HTR-8/SVneo (cell line): ENCODE data around the gene RIOK1.
A peak's percentile ranks its signal among the peaks of the same experiment; 100 is the strongest.
"Not testable (repeated sequence)": the region's sequence is repeated elsewhere in the genome, so short reads cannot be mapped to it uniquely, and the experiment has no call there.

Source experiments
- DNase-seq: peaks from one replicate; pipeline ENCODE4 v3.0.0; 2011; ENCODE audit warnings: low spot score, mixed read lengths; ENCODE audit not compliant: insufficient read length
- FAIRE-seq: peaks from 2 replicates; lab custom pipeline; 2011; peaks lifted over from hg19 to GRCh38; lab: Jason Lieb, UNC

The RIOK1 gene

DNA sequence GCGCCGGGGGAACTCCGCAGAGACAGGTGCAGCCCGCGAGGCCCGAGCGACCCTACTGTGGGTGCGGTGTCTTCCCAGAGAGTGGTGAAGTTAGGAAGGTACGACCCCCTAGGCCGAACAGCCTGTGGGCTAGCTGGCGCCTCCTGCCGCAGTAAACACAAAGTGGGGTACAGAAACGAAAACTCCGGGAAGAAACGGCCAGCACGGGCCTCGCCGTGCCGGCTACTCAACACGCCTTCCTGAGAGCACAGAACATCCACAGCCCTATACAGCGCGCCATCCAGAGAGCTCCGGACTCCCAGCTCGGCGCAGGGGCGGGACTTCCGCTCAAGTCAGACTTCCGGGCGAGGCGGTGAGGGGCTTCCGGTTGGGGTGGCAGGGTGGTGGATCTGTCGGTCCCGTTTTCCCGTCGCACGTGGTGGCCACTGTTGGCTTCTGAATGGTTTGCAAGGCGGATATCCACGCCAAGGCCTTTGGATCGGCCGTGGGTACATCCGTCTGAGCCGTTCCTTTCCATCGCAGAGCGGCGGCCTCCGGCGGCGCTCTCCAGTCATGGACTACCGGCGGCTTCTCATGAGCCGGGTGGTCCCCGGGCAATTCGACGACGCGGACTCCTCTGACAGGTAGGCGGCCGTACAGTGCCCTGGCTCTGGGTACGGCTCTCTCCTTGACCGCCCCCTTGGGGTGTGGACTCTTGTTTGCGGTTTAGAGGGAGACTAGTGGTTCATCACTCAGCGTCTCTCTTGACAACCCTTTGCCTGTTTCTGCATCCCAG, at the start of gene RIOK1, which contains the start of gene CAGE1:
Gene RIOK1 (plus strand): TSS at position 358 of the 775 bp plus-strand sequence. CDS start 195 bp downstream, at position 553.
Gene CAGE1 (minus strand): TSS at position 292 of the 775 bp plus-strand sequence. CDS start 2,569 bp downstream, outside the sequence.
- peak; percentile 88 for FAIRE-seq
- DNase-seq, result peak; percentile 96

DNA sequence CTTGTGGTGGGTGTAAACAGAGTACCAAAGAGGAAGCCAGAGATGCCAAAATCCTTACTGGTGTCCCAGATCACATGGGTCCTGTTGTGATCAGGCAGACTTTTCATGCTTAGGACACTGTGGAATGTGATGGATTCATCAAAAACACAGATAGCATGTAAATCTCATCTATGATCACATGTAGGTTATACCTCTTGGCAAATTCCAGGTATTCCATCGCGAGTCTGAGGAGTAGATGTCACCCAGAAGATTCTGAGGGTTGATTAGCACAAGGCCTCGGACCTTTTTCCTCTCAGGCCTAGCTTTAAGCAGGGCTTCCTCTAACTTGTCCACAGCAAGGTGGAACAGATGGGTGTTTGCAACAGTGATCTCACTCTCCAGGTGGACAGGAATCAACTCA, 48.3 kb upstream of the RIOK1 start:
- DNase-seq, result no peak
- no peak for FAIRE-seq

DNA sequence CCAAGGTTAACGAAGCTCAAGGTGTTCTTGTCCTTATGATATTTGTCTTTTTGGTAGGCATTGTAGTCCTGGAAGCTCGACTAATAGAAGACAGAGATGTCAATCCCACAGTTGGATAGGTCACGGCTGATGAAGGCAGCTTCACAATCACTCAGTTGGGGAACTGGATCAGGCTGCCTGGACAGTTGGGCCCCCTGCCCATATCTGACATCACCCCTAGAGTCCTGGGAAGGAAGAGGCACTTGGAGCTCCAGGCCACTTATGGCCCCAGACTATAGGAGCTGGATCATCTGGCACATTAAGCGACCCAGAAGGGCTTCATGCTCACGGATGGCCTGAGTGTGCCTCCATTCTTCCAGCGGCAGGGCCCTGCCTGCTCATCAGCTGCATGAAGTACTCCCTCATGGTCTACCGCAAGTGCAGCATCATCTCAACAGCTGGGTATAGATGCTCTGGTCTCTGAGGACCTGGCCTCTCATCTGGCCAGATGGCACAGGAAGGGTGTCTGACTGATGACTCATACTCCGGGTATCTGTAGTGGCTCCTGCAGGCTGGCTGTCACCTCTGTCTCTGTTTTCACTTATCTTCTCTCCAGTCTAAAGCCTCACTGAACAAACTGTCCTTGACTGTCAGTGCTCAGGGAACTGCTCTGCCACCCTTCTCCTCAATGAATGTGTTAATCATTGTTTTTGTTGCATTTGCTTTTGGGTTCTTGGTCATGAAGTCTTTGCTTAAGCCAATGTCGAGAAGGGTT, 47.4 kb upstream of the RIOK1 start:
- DNase-seq (no peak), FAIRE-seq (no peak)

DNA sequence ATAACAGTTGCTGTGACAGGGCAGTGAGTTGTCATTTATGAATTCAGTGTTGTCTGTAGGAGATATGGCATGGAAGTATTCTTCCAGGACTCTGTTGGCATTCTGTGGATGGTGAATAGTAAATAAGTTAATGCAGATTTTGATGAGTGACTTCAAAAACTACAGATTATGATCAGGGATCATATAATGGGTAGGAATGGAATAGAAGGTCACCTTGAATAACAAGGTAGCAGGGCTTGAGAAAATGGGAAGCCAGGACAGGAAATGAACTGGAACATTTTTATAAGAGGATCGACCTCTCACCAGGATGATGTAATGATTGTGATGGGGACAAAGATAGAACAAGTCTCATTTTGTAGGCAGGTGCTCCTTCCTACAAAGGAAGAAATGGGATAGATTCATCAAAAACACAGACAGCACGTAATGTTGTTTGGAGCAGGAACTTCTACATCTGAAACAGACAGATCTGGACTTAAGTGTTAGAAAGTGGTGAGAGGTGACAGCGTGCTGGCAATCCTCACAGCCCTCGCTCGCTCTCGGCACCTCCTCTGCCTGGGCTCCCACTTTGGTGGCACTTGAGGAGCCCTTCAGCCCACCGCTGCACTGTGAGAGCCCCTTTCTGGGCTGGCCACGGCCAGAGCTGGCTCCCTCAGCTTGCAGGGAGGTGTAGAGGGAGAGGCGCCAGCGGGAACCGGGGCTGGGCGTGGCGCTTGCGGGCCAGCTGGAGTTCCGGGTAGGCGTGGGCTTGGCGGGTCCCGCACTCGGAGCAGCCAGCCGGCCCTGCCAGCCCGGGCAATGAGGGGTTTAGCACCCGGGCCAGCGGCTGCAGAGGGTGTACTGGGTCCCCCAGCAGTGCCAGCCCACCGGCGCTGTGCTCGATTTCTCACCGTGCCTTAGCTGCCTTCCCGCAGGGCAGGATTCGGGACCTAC, 45.8 kb upstream of the RIOK1 start:
- DNase-seq, result no peak
- no peak for FAIRE-seq

DNA sequence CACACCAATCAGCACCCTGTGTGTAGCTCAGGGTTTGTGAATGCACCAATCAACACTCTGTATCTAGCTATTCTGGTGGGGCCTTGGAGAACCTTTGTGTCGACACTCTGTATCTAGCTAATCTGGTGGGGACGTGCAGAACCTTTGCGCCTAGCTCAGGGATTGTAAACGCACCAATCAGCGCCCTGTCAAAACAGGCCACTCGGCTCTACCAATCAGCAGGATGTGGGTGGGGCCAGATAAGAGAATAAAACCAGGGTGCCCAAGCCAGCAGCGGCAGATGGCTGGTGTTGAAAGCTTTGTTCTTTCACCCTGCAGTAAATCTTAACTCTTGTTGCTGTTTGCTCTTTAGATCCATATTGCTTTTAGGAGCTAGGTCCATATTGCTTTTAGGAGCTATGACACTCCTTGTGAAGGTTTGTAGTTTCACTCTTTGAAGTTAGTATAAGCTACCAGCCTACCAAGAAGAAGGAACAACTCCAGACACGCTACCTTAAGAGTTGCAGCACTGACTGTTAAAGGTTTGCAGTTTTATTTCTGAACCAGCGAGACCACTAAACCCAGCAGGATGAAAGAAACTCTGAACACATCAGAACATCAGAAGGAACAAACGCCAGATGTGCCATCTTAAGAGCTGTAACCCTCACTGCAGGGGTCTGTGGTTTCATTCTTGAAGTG, 44.7 kb upstream of the RIOK1 start:
- FAIRE-seq, DNase-seq: not testable (repeated sequence)

DNA sequence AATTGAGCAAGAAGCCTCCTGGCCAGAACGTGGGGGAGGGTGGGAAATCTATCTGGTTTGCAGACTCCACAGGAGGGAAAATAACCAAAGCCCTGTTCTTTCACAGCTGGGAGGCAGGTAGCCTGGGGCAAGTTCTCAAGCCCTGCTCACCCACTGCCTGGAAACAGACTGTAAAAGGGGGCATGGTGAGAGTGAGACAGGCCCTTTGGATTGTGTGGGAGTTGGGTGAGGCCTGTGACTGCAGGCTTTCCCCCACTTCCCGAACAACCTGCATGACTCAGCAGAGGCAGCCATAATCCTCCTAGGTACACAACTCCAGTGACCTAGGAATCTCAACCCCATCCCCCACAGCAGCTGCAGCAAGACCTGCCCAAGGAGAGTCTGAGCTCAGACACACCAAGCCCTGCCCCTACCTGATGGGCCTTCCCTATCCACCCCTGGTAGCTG, 42.0 kb upstream of the RIOK1 start:
- FAIRE-seq, DNase-seq: not testable (repeated sequence)

DNA sequence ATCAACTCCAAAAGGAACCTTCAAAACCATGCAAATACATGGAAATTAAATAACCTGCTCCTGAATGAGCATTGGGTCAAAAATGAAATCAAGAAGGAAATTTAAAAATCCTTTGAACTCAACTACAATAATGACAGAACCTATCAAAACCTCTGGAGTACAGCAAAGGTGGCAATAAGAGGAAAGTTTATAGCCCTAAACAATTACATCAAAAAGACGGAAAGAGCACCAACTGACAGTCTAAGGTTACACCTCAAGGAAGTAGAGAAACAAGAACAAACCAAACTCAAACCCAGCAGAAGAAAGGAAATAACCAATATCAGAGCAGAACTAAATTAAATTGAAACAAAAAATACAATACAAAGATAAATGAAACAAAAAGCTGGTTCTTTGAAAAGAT, 39.0 kb upstream of the RIOK1 start:
- not testable (repeated sequence) for DNase-seq, FAIRE-seq

DNA sequence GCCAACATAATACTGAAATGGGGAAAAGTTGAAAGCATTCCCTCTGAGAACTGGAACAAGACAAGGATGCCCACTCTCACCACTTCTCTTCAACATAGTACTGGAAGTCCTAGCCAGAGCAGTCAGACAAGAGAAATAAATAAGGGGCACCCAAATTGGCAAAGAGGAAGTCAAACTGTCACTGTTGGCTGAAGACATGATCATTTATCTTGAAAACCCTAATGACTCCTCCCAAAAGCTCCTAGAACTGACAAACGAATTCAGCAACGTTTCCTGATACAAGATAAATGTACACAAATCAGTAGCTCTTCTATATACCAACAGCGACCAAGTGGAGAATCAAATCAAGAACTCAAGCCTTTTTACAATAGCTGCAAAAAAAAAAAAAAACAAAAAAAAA, 37.7 kb upstream of the RIOK1 start:
- FAIRE-seq, DNase-seq: not testable (repeated sequence)

DNA sequence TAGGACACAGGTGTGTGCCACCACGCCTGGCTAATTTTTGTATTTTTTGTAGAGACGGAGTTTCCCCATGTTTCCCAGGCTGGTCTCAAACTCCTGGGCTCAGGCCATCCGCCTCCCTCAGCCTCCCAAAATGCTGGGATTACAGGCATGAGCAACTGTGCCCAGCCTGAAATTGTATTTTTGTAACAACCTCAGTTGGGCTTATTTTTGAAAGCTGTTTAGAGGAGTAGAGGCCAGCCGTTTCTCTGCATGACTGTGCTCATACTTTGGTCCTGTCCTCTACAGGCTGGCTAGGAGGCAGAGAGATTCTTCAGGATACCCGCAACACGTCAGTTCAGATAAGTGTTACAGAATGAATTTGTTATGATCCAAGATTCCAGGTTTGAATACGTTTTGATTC, 22.2 kb upstream of the RIOK1 start:
- DNase-seq (no peak), FAIRE-seq (no peak)

DNA sequence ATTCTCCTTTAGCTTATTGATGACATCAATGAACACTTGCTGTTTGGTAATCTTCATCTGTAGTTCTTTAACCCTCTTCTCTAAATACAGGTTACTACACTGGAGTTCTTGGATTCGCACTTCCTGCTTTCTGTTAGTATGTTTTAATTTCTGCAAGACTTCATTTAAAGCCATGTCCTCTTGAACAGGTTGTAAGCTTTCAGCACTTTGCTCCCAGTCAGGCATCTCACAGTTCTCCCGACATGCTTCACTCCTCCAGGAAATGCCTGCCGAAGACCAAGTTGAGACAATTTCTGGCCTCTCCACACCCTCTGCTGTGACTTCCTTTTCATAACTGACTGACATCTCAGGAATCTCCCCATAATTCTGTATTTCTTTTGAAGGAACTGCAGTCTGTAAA, 15.9 kb upstream of the RIOK1 start:
- no peak for FAIRE-seq
- DNase-seq, result no peak

DNA sequence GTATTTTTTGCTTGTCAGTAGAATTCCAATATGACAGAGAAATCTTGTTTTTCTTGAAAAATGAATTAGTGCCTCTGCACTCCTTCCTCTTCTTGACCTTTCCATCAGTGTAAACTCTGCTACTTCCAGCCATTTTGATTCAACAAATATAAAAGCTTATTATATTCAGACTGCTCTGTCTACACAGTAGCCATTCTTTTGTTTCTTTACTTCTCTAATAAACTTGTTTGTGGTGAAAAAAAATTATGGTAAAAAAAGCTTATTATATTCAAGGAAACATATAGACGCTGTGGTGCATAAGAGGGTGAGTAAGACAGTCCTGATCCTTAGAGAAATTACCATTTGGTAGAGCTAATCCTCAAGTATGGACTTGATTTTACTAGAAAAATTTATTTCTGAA, 11.6 kb upstream of the RIOK1 start:
- DNase-seq, result no peak

DNA sequence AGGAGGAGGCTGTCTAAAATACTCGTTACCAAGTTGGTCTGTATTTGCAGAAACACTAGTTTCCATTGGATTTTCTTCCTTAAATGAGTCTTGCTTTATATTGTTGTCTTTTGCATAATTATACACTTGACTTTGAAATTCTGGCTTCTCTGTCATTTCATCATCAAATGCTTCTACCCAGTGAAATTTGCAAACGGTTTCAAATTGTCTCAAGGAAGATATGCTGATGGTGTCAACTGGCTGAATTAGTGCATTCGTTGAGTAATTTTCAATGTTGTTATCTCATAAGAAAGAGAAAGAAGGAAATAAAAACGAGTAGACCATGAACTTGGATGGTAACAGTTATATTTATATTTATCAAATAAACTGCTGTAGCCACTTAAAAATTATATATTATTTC, 10.9 kb upstream of the RIOK1 start:
- FAIRE-seq, result no peak
- no peak for DNase-seq

More for the DNA sequence above, 11.6 kb upstream of the RIOK1 start:
- no peak for FAIRE-seq

DNA sequence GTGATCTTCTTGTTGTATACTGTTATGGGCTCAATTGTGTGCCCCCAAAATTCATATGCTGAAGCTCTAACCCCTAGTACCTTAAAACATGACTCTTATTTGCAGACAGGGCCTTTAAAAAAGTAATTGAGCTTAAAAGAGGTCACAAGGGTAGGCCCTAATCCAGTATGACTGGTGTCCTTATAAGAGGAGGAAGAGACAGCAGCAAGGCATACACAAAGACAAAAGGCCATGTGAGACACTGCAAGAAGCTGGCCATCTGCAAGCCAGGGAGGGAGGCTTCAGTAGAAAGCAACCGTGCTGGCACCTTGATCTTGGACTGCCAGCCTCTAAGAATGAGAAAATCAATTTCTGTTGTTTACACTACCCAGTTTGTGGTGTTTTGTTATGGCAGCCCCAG, 8.5 kb upstream of the RIOK1 start:
- FAIRE-seq, result no peak
- no peak for DNase-seq

DNA sequence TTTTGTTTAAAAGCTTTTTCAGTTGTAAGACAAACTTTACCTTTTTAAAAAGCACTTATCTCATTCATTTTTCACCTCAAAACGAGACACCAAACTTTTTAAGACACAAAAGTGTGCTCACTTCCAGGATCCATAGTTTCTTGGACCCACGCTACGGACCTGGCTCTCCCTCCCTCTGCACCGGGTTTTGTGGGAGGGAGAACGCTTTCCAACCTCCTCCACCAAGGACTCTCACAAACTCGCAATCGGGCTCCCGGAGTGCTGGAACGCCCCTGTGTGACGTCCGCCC, 502 bp upstream of the RIOK1 start:
- DNase-seq, result peak; percentile 45
- no peak for FAIRE-seq

DNA sequence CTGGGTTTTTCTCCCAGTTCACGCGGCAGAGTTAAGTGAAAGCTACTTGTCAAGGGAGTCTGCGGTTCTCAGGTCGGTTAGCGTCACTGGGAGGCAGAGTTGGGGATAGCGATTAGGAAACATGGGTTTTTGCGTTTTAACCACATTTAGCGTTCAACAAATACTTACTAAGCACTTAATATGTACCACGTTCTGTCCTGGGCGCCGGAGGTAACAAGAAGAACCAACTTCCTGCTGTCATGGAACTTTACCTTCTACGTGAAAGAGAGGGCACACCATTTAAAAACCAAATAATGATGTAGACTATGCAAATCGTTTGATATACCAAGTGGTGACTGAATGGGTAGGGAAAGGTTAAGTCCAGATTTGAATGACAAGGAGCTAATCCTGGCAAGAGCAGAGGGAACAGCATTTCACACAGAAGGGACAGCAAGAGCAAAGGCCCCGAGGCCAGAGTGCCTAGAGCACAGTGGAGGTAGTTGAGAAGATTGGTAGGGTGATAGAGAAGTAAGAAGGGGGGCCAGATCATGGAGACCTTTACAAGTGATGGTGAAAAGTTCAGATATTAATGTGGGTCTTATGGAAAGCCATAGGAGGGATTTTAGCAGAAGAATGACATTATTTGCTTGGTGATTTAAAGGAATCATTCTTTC, 744 bp downstream of the RIOK1 start:
- no peak for FAIRE-seq

DNA sequence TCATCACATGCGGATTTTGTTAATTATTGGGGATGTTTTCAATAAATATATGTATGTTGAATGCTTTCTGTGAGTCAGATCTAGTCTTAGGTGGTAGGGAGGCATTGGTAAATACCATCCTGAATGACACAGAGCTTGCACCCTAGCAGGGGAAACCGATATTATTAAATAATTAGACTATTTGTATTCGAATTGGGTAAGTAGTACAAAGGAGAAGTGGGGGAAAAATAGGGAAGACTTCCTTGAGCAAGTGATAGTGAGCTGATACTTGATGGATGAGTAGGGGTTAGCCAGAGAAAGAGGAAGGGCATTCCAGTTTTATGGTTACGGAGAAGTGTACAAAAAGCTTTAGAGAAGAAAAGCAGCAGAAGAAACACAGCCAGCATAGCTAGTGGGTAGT, 1.5 kb downstream of the RIOK1 start:
- no peak for DNase-seq
- no peak for FAIRE-seq

More for the DNA sequence above, 744 bp downstream of the RIOK1 start:
- DNase-seq, result no peak

DNA sequence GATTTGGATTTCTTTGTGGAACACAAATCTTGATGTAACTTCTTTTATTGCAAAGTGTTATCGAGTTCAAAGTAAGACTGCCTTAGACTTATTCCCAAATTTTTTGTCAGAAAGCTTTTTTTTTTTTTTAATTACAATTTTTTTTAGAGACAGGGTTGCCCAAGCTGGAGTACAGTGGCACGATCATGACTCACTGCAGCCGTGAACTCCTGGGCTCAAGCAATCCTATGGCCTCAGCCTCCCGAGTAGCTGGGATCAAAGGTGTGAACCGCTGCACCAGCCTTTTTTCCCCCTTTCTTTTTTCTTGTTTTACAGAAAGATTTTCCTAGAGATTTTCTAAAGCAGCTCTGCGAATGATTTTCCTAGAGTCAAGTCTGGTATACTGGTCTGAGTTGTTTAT, 2.8 kb downstream of the RIOK1 start:
- DNase-seq, result no peak
- no peak for FAIRE-seq

DNA sequence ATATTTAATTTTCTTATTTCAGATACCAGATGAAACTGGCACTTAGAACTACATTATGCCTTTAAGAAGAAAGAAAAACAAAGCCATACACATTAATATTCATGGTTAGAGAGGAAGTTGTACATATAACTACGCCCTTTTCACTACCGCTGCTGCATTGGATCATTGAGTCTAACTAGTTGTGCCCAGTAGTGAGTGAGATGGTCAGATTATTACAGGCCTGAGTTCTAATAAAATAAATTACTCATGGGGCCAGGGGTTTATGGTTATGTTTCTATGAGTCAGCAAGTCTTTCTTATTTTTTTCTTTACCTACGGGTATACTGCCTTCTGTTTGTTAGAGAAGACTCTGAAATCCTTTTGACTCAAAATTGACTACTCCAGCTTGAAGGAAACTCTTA, 11.5 kb downstream of the RIOK1 start:
- no peak for FAIRE-seq
- peak; percentile 5 for DNase-seq

DNA sequence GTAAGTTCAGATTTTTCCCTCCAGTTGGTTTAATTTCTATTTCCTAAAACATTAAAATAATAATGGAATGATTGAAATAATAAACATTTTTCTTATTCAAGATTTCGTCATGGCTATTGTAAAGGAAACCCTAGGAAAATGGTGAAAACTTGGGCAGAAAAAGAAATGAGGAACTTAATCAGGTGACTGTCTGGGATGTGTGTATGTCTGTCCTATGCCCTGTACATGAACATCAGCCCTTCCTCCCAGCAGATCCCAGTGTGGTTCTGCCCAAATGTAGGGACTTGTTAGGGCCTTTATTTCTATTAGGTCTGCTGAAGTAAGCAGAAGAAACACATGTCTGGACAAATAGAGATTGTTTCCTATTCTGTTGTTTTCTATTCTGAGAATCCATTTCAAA, 13.1 kb downstream of the RIOK1 start:
- FAIRE-seq, result no peak
- no peak for DNase-seq
